IMR-90 (cell line): ENCODE measurements around the gene IFT81. TPM values are rescaled to one million over a fixed set of nuclear protein-coding genes. Genes with fewer than 3 reads are reported as not detected.

ENCODE experiments used
- ATAC-seq: fragments of 200-7000 bp; cut with Tn5 transposase; 2 replicates; pipeline ENCODE4 v1.9.1; 2020; ENCODE audit warnings: low read depth, mild to moderate bottlenecking, moderate library complexity
- BruUV-seq: library from RNA; stranded (reverse); fragments of 400-500 nt; replicated peaks from 2 replicates; lab custom pipeline; 2021; lab: Mats Ljungman, UMichigan
- CTCF ChIA-PET: fragments of 300-600 bp; formaldehyde crosslinking; extraction: SDS; loops from one replicate; lab custom pipeline; 2021; ENCODE audit warnings: antibody characterized with exemption; lab: Yijun Ruan, JAX
- POLR2A ChIA-PET: fragments of 300-600 bp; sonication (Branson Sonifier 250); formaldehyde crosslinking; loops from one replicate; lab custom pipeline; 2022; ENCODE audit warnings: antibody characterized with exemption; ENCODE audit not compliant: unreplicated experiment; lab: Charles Lee
- DNase-seq: peaks from one replicate; pipeline ENCODE4 v3.0.0; 2013
- H2AFZ ChIP-seq: replicated peaks from 2 replicates; pipeline ENCODE3; 2013; ENCODE audit warnings: low read length, mild to moderate bottlenecking; ENCODE audit not compliant: poor library complexity
- H2AK5ac ChIP-seq: 2 replicates; pipeline ENCODE4 v1.6.1; 2013; ENCODE audit warnings: low read depth, low read length, inconsistent platforms
- H2AK9ac ChIP-seq: replicated peaks from 2 replicates; pipeline ENCODE3; 2013; ENCODE audit warnings: mild to moderate bottlenecking, low read depth, low read length, moderate library complexity; ENCODE audit not compliant: poor library complexity
- H2BK120ac ChIP-seq: 2 replicates; pipeline ENCODE4 v1.6.1; 2013; ENCODE audit warnings: low read depth, low read length, inconsistent platforms
- H2BK15ac ChIP-seq: 3 replicates; pipeline ENCODE4 v1.6.1; 2013; ENCODE audit warnings: low read depth, low read length, inconsistent platforms
- H2BK20ac ChIP-seq: 2 replicates; pipeline ENCODE4 v1.6.1; 2013; ENCODE audit warnings: low read depth, mild to moderate bottlenecking, inconsistent platforms, low read length, moderate library complexity
- H2BK5ac ChIP-seq: 2 replicates; pipeline ENCODE4 v1.6.1; 2013; ENCODE audit warnings: mild to moderate bottlenecking, low read depth, low read length, inconsistent platforms; ENCODE audit not compliant: poor library complexity, severe bottlenecking
- H3K14ac ChIP-seq: replicated peaks from 2 replicates; pipeline ENCODE4 v1.6.1; 2013; ENCODE audit warnings: low read depth, low read length, inconsistent platforms
- H3K18ac ChIP-seq: 2 replicates; pipeline ENCODE4 v1.6.1; 2013; ENCODE audit warnings: low read depth, low read length, control low read depth
- H3K23ac ChIP-seq: 2 replicates; pipeline ENCODE4 v1.6.1; 2013; ENCODE audit warnings: low read depth, low read length, inconsistent platforms
- H3K27ac ChIP-seq: 2 replicates; pipeline ENCODE4 v1.5.1; 2013; ENCODE audit warnings: mild to moderate bottlenecking, control low read depth, low read length; ENCODE audit not compliant: insufficient read depth
- H3K27me3 ChIP-seq: 2 replicates; pipeline ENCODE4 v1.6.1; 2013; ENCODE audit warnings: low read length; ENCODE audit not compliant: control insufficient read depth, insufficient read depth
- H3K36me3 ChIP-seq: 2 replicates; pipeline ENCODE4 v1.6.1; 2013; ENCODE audit warnings: low read length, mixed read lengths; ENCODE audit not compliant: control insufficient read depth, insufficient read depth
- H3K4ac ChIP-seq: 2 replicates; pipeline ENCODE4 v1.6.1; 2013; ENCODE audit warnings: low read depth, low read length, inconsistent platforms
- H3K4me1 ChIP-seq: 2 replicates; pipeline ENCODE4 v1.6.1; 2013; ENCODE audit warnings: low read length, mixed read lengths; ENCODE audit not compliant: control insufficient read depth, insufficient read depth
- H3K4me2 ChIP-seq: 2 replicates; pipeline ENCODE4 v1.6.1; 2013; ENCODE audit warnings: low read depth, mild to moderate bottlenecking, control low read depth, low read length, moderate library complexity
- H3K4me3 ChIP-seq: 2 replicates; pipeline ENCODE4 v1.5.1; 2013; ENCODE audit warnings: low read depth, mild to moderate bottlenecking, control low read depth, low read length, moderate library complexity; ENCODE audit not compliant: insufficient read depth
- H3K56ac ChIP-seq: 2 replicates; pipeline ENCODE4 v1.6.1; 2013; ENCODE audit warnings: low read length, inconsistent platforms; ENCODE audit not compliant: insufficient read depth; ENCODE audit errors: extremely low read depth
- H3K79me1 ChIP-seq, 2 experiments: 2 replicates each; pipeline ENCODE4 v1.6.1; 2013; ENCODE audit warnings: low read length in 2 of 2, inconsistent platforms in 1 of 2, low read depth in 1 of 2
- H3K9ac ChIP-seq: 2 replicates; pipeline ENCODE4 v1.6.1; 2013; ENCODE audit warnings: low read depth, low read length, control low read depth
- H3K9me1 ChIP-seq: 2 replicates; pipeline ENCODE4 v1.6.1; 2013; ENCODE audit warnings: low read length, inconsistent platforms; ENCODE audit not compliant: insufficient read depth
- H3K9me3 ChIP-seq: 2 replicates; pipeline ENCODE4 v1.6.1; 2013; ENCODE audit warnings: low read length; ENCODE audit not compliant: control insufficient read depth, insufficient read depth
- H4K20me1 ChIP-seq: 2 replicates; pipeline ENCODE4 v1.6.1; 2013; ENCODE audit warnings: low read length, inconsistent platforms; ENCODE audit not compliant: insufficient read depth
- H4K5ac ChIP-seq: 2 replicates; pipeline ENCODE4 v1.6.1; 2013; ENCODE audit warnings: mild to moderate bottlenecking, low read depth, low read length, control low read depth
- H4K8ac ChIP-seq, 2 experiments: 2 replicates each; pipeline ENCODE4 v1.6.1; 2013; ENCODE audit warnings: low read depth in 2 of 2, low read length in 2 of 2, control low read depth in 1 of 2, inconsistent platforms in 1 of 2
- H4K91ac ChIP-seq: 2 replicates; pipeline ENCODE4 v1.6.1; 2013; ENCODE audit warnings: low read depth, low read length, inconsistent platforms; ENCODE audit not compliant: insufficient read depth
- BHLHE40 ChIP-seq: fragments of 150-350 bp; IDR thresholded peaks from 2 replicates; pipeline ENCODE4 v1.6.1; 2016; ENCODE audit warnings: mild to moderate bottlenecking, low read depth, low read length
- CHD1 ChIP-seq: IDR thresholded peaks from 2 replicates; pipeline ENCODE4 v1.6.1; 2012; ENCODE audit warnings: low read depth, low read length, improper control_type of control experiment
- ELK1 ChIP-seq: fragments of 150-350 bp; IDR thresholded peaks from 2 replicates; pipeline ENCODE4 v1.6.1; 2016; ENCODE audit warnings: low read depth, mild to moderate bottlenecking, low read length, moderate library complexity, borderline replicate concordance
- FOS ChIP-seq: fragments of 150-350 bp; IDR thresholded peaks from 2 replicates; pipeline ENCODE4 v1.6.1; 2016; ENCODE audit warnings: low read depth, low read length
- MAFK ChIP-seq: IDR thresholded peaks from 2 replicates; pipeline ENCODE4 v1.6.1; 2012; ENCODE audit warnings: low read depth, low read length, improper control_type of control experiment
- MXI1 ChIP-seq: IDR thresholded peaks from 2 replicates; pipeline ENCODE4 v1.6.1; 2012; ENCODE audit warnings: low read depth, mild to moderate bottlenecking, low read length, moderate library complexity, borderline replicate concordance
- NFE2L2 ChIP-seq: fragments of 150-350 bp; IDR thresholded peaks from 2 replicates; pipeline ENCODE4 v1.6.1; 2016; ENCODE audit warnings: low read depth, mild to moderate bottlenecking, low read length
- POLR2A ChIP-seq: IDR thresholded peaks from 2 replicates; pipeline ENCODE4 v1.6.1; 2012; ENCODE audit warnings: mild to moderate bottlenecking, low read depth, low read length
- RAD21 ChIP-seq: IDR thresholded peaks from 2 replicates; pipeline ENCODE4 v1.6.1; 2012; ENCODE audit warnings: low read length, improper control_type of control experiment
- RCOR1 ChIP-seq: IDR thresholded peaks from 2 replicates; pipeline ENCODE4 v1.6.1; 2012; ENCODE audit warnings: mild to moderate bottlenecking, low read length, improper control_type of control experiment; ENCODE audit not compliant: insufficient replicate concordance
- RFX5 ChIP-seq: IDR thresholded peaks from 2 replicates; pipeline ENCODE4 v1.8.0; 2012; ENCODE audit warnings: low read depth, mild to moderate bottlenecking, low read length, moderate library complexity
- USF2 ChIP-seq: fragments of 150-350 bp; IDR thresholded peaks from 2 replicates; pipeline ENCODE4 v1.6.1; 2017; ENCODE audit warnings: mild to moderate bottlenecking, antibody characterized with exemption, low read length, low read depth
- WGBS, 2 experiments: methylation state at CpG; one replicate each; pipeline versions ENCODE4 v1.1.5 to v1.1.7; 2013; ENCODE audit warnings: missing lambda C conversion rate in 2 of 2; ENCODE audit not compliant: insufficient read length in 1 of 2; ENCODE audit errors: extremely low coverage in 2 of 2; 5-methylcytosine and 5-hydroxymethylcytosine counted together
- dilution Hi-C: fragments of 300-500 bp; cut with HindIII; formaldehyde crosslinking; loops from one replicate; pipeline ENCODE4 v1.14.3; 2018; ENCODE audit warnings: low sequenced_read_pairs; ENCODE audit not compliant: unreplicated experiment
- in situ Hi-C: fragments of 300-500 bp; cut with MboI; formaldehyde crosslinking; loops from 3 replicates; pipeline ENCODE4 v1.14.3; 2019; ENCODE audit warnings: low sequenced_read_pairs, inconsistent platforms, mixed read lengths
- intact Hi-C: fragments of 100-400 bp; cut with micrococcal nuclease; formaldehyde crosslinking; loops from 2 replicates; pipeline ENCODE4 v1.10.0; 2022
- polyA plus RNA-seq, 3 experiments: library from polyadenylated mRNA; depleted of rRNA; stranded (reverse); fragments of >200 nt; gene quantifications; 2 replicates each; pipeline ENCODE4 v1.2.3, GENCODE V29; 2012; ENCODE audit warnings: low replicate concordance in 1 of 3
- total RNA-seq: library from RNA; depleted of rRNA; stranded (reverse); fragments of >200 nt; gene quantifications from 2 replicates; pipeline ENCODE4 v1.2.3, GENCODE V29; 2012

Gene IFT81
- total and polyA plus RNA-seq, 2 of the 4 experiments (the other 2 are of a cell fraction): 6.1 to 8.1 TPM

- H3K23ac ChIP-seq: no peak overlapping the region
- H3K27ac ChIP-seq: no peak overlapping the region
- in situ Hi-C loops (no loop called here), intact Hi-C loops (no loop called here), dilution Hi-C loops (no loop called here)
- H3K4me3 ChIP-seq: no peak overlapping the region
- no peak overlapping the region for H2BK5ac ChIP-seq
- H4K20me1 ChIP-seq: no peaks in the 10 kb centered on the region
- no peak overlapping the region for H3K9ac ChIP-seq
- H2BK120ac ChIP-seq: no peak overlapping the region
- ChIA-PET POLR2A (no interaction called here), CTCF (no interaction called here)
- peaks cover 4% of the 10 kb centered on the region; the same call in 1 of the 2 replicates for H3K4me1 ChIP-seq
- DNase-seq (no peak), ATAC-seq (no peak)
- WGBS, 2 experiments: no CpG with 5 or more reads among the region's 4 CpGs
- H2BK20ac ChIP-seq: no peak overlapping the region
- H3K9me3 ChIP-seq: peaks cover 4% of the 10 kb centered on the region; the same call in 1 of the 2 replicates
- peak overlapping the region; percentile 15 for H2AK5ac ChIP-seq
- H4K8ac ChIP-seq: peak overlapping the region in 1 of 2 experiments; percentile 48; a peak in 1 of 4 replicates
- no peak overlapping the region for H3K18ac ChIP-seq
- no TSS peak for BruUV-seq
- no peak overlapping the region for H3K14ac ChIP-seq
- no peaks in the 10 kb centered on the region for H3K79me1 ChIP-seq
- no peak overlapping the region for H3K4me2 ChIP-seq
- no peak overlapping the region for H4K5ac ChIP-seq
- H4K91ac ChIP-seq: no peak overlapping the region
- H3K9me1 ChIP-seq: 0 out of 2 replicates have a peak, but pooled peaks cover 3% of the 10 kb centered on the region
- H2BK15ac ChIP-seq: no peak overlapping the region
- H2AFZ ChIP-seq: no peak overlapping the region
- no peaks in the 10 kb centered on the region for H3K27me3 ChIP-seq
- H3K36me3 ChIP-seq: no peaks in the 10 kb centered on the region
- no peak overlapping the region for H3K4ac ChIP-seq
- TF ChIP-seq FOS (no peak), ELK1 (no peak), MAFK (no peak), RCOR1 (no peak), POLR2A (no peak), NFE2L2 (no peak), CHD1 (no peak), RAD21 (no peak), MXI1 (no peak), USF2 (no peak), BHLHE40 (no peak), RFX5 (no peak)
- no peak overlapping the region for H3K56ac ChIP-seq
- no peak overlapping the region for H2AK9ac ChIP-seq
These were observed 8.5 kb upstream of the IFT81 start for GRCh38 chr12:110115675-110116074.
